Neural cell (in vitro differentiated cells): ENCODE measurements around the gene NDUFV2. TPM values are rescaled to one million over a fixed set of nuclear protein-coding genes. Genes with fewer than 3 reads are reported as not detected.
A peak's percentile ranks its signal among the peaks of the same experiment; 100 is the strongest.

Experiments
- H2AFZ ChIP-seq: fragments of 200-600, 300-800 bp; sonication (generic), shearing (Covaris generic); 2 replicates; pipeline ENCODE4 v1.6.0; 2014; ENCODE audit warnings: low read depth, mild to moderate bottlenecking, antibody characterized with exemption, low read length, moderate library complexity
- H3F3A ChIP-seq: fragments of 200-600 bp; shearing (Covaris generic); 2 replicates; pipeline ENCODE4 v1.6.1; 2016; ENCODE audit warnings: mild to moderate bottlenecking, moderate library complexity, mixed read lengths, antibody characterized with exemption, low read length; ENCODE audit not compliant: insufficient read depth, poor library complexity, severe bottlenecking
- H3K27ac ChIP-seq: fragments of 200-600, 300-800 bp; sonication (generic), shearing (Covaris generic); 2 replicates; pipeline ENCODE4 v1.5.1; 2014; ENCODE audit warnings: mild to moderate bottlenecking, low read length, moderate library complexity
- H3K27me3 ChIP-seq: fragments of 300-800, 200-600 bp; sonication (generic), shearing (Covaris generic); 2 replicates; pipeline ENCODE4 v1.6.0; 2014; ENCODE audit warnings: mild to moderate bottlenecking, low read depth, low read length, moderate library complexity; ENCODE audit not compliant: insufficient read depth
- H3K36me3 ChIP-seq: fragments of 300-800, 200-600 bp; sonication (generic), shearing (Covaris generic); 2 replicates; pipeline ENCODE4 v1.5.1; 2014; ENCODE audit warnings: mild to moderate bottlenecking, antibody characterized with exemption, low read length, moderate library complexity; ENCODE audit not compliant: insufficient read depth
- H3K4me2 ChIP-seq: fragments of 300-800, 200-600 bp; sonication (generic), shearing (Covaris generic); 2 replicates; pipeline ENCODE4 v1.6.0; 2014; ENCODE audit warnings: mild to moderate bottlenecking, low read length
- H3K4me3 ChIP-seq: fragments of 300-800, 200-600 bp; sonication (generic), shearing (Covaris generic); 2 replicates; pipeline ENCODE4 v1.5.1; 2014; ENCODE audit warnings: mild to moderate bottlenecking, low read length, moderate library complexity
- H3K79me2 ChIP-seq: fragments of 200-600 bp; shearing (Covaris generic); replicated peaks from 2 replicates; pipeline ENCODE4 v1.6.0; 2014; ENCODE audit warnings: mild to moderate bottlenecking, low read length, moderate library complexity; ENCODE audit not compliant: insufficient read depth
- H3K9ac ChIP-seq: fragments of 300-800, 200-600 bp; sonication (generic), shearing (Covaris generic); 2 replicates; pipeline ENCODE4 v1.6.1; 2016; ENCODE audit warnings: mild to moderate bottlenecking, low read length, mixed read lengths
- H3K9me2 ChIP-seq: fragments of 200-600 bp; shearing (Covaris generic); 2 replicates; pipeline ENCODE4 v1.6.1; 2016; ENCODE audit warnings: mild to moderate bottlenecking, low read length, mixed read lengths; ENCODE audit not compliant: insufficient read depth
- H3K9me3 ChIP-seq: fragments of 200-600, 300-800 bp; sonication (generic), shearing (Covaris generic); 2 replicates; pipeline ENCODE4 v1.6.1; 2016; ENCODE audit warnings: mild to moderate bottlenecking, mixed run types, low read length, moderate library complexity, mixed read lengths
- H4K20me1 ChIP-seq: fragments of 200-600 bp; shearing (Covaris generic); 2 replicates; pipeline ENCODE4 v1.6.1; 2016; ENCODE audit warnings: mild to moderate bottlenecking, mixed run types; ENCODE audit not compliant: insufficient read depth
- CTCF ChIP-seq: fragments of 450-650 bp; IDR thresholded peaks from 2 replicates; pipeline ENCODE4 v1.5.1; 2014; ENCODE audit warnings: antibody characterized with exemption, mild to moderate bottlenecking, moderate library complexity; ENCODE audit not compliant: poor library complexity, severe bottlenecking
- EP300 ChIP-seq: fragments of 450-650 bp; conservative IDR thresholded peaks from 2 replicates; pipeline ENCODE4 v1.6.1; 2014; ENCODE audit warnings: antibody characterized with exemption, mild to moderate bottlenecking, moderate library complexity; ENCODE audit not compliant: poor library complexity, severe bottlenecking
- EZH2 ChIP-seq: fragments of 200-600, 300-800 bp; shearing (Covaris generic), sonication (generic); IDR thresholded peaks from 2 replicates; pipeline ENCODE4 v1.6.1; 2014; ENCODE audit warnings: antibody characterized with exemption, low read length, borderline replicate concordance, mild to moderate bottlenecking; ENCODE audit not compliant: insufficient read depth, poor library complexity, severe bottlenecking
- MXI1 ChIP-seq: fragments of 450-650 bp; conservative IDR thresholded peaks from 2 replicates; pipeline ENCODE4 v1.6.1; 2014; ENCODE audit warnings: antibody characterized with exemption, mild to moderate bottlenecking; ENCODE audit not compliant: poor library complexity, severe bottlenecking
- POLR2AphosphoS5 ChIP-seq: IDR thresholded peaks from 2 replicates; pipeline ENCODE4 v1.6.1; 2012
- RAD21 ChIP-seq: fragments of 450-650 bp; conservative IDR thresholded peaks from 2 replicates; pipeline ENCODE4 v1.6.1; 2014; ENCODE audit warnings: antibody characterized with exemption, mild to moderate bottlenecking, moderate library complexity
- REST ChIP-seq: IDR thresholded peaks from 2 replicates; pipeline ENCODE4 v1.6.1; 2012; ENCODE audit warnings: borderline replicate concordance
- SMC3 ChIP-seq: fragments of 450-650 bp; conservative IDR thresholded peaks from 2 replicates; pipeline ENCODE4 v1.6.1; 2014; ENCODE audit warnings: antibody characterized with exemption, mild to moderate bottlenecking, moderate library complexity; ENCODE audit not compliant: poor library complexity
- TAF1 ChIP-seq: IDR thresholded peaks from 2 replicates; pipeline ENCODE4 v1.6.1; 2012; ENCODE audit warnings: low read depth
- polyA plus RNA-seq: library from polyadenylated mRNA; depleted of rRNA; stranded (reverse); fragments of >200 nt; gene quantifications from 2 replicates; pipeline ENCODE4 v1.2.3, GENCODE V29; 2014

NDUFV2 gene
- polyA plus RNA-seq, 1 donor from 2014 or later: 285 TPM

GRCh38 chr18:9106094-9106493, 3.6 kb downstream of the NDUFV2 start:
- no peak for TF ChIP-seq POLR2AphosphoS5
- TF ChIP-seq RAD21: no peak
- no peak for TF ChIP-seq EZH2
- no peak for TF ChIP-seq CTCF
- no peak for TF ChIP-seq REST
- no peak for TF ChIP-seq SMC3
- TF ChIP-seq TAF1: no peak
- TF ChIP-seq EP300: no peak
- TF ChIP-seq MXI1: no peak
- Histone ChIP-seq H3K9ac (peak overlapping the region; percentile 20), H3K4me3 (peak overlapping the region; percentile 70), H3F3A (peaks cover 3% of the 10 kb centered on the region), H3K9me3 (no peaks in the 10 kb centered on the region), H3K27me3 (no peaks in the 10 kb centered on the region), H3K36me3 (no peaks in the 10 kb centered on the region), H3K9me2 (no peaks in the 10 kb centered on the region), H3K79me2 (peaks cover 81% of the 10 kb centered on the region), H3K27ac (no peak overlapping the region), H2AFZ (no peak overlapping the region), H4K20me1 (peaks cover 9% of the 10 kb centered on the region), H3K4me2 (peak overlapping the region; percentile 76)

- peaks cover 90% of the 10 kb centered on the region for H3K79me2 ChIP-seq
Observed at GRCh38 chr18:9106800-9107584, 4.5 kb downstream of the NDUFV2 start.

More at GRCh38 chr18:9106800-9107584, 4.5 kb downstream of the NDUFV2 start:
- H3K9me2 ChIP-seq: no peaks in the 10 kb centered on the region
- no peaks in the 10 kb centered on the region for H3K9me3 ChIP-seq
- peaks cover 3% of the 10 kb centered on the region for H3F3A ChIP-seq
- H3K4me3 ChIP-seq: peak overlapping the region; percentile 70
- no peak overlapping the region for H2AFZ ChIP-seq
- TF ChIP-seq EZH2 (no peak), MXI1 (no peak), EP300 (no peak), POLR2AphosphoS5 (no peak), TAF1 (no peak), REST (no peak), CTCF (no peak), SMC3 (no peak), RAD21 (no peak)
- H3K9ac ChIP-seq: no peak overlapping the region
- no peaks in the 10 kb centered on the region for H3K36me3 ChIP-seq
- H3K4me2 ChIP-seq: no peak overlapping the region
- H4K20me1 ChIP-seq: peaks cover 9% of the 10 kb centered on the region
- H3K27me3 ChIP-seq: no peaks in the 10 kb centered on the region
- H3K27ac ChIP-seq: no peak overlapping the region
